ENCODE results near the gene SMG6. TPM values are rescaled to one million over a fixed set of nuclear protein-coding genes. Genes with fewer than 3 reads are reported as not detected.
"Not testable (repeated sequence)": the region's sequence is repeated elsewhere in the genome, so short reads cannot be mapped to it uniquely, and the experiment has no call there.

Gene SMG6
- total RNA-seq, 2 donors from 2014 or later = 12.5 to 22.1 TPM

DNA sequence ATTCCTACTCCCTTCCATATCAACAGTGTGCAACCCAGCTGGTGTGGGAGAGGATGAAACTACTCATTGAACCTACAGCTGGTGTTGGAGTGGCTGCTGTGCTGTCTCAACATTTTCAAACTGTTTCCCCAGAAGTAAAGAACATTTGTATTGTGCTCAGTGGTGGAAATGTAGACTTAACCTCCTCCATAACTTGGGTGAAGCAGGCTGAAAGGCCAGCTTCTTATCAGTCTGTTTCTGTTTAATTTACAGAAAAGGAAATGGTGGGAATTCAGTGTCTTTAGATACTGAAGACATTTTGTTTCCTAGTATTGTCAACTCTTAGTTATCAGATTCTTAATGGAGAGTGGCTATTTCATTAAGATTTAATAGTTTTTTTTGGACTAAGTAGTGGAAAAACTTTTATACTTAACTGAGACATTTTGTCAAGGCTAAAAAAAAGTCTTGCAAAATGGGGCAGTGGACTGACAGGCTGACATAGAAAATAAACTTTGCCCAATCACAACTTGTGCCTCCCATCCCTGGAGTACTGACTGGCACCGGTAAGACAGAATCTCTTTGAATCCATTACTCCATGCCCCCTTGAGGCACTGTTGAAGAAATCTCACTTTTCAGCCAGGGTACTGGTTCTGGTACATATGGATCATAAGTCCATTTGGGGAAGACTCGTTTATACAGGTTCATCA is 20.2 kb upstream of the SMG6 start:
- ATAC-seq = no peak
- no peak overlapping the region for H3K4me3 ChIP-seq
- intact Hi-C loops (cut with DNase I) = no loop called here
- no peak for DNase-seq
- no peaks in the 10 kb centered on the region for H3K4me1 ChIP-seq
- H3K27me3 ChIP-seq = no peaks in the 10 kb centered on the region
- 70 to 75% methylated on average over 2 of the region's 2 CpGs for WGBS, 2 donors
- no peak for TF ChIP-seq POLR2A (IDR thresholded peaks at IDR 0.05)
- TF ChIP-seq, protein P1, sequence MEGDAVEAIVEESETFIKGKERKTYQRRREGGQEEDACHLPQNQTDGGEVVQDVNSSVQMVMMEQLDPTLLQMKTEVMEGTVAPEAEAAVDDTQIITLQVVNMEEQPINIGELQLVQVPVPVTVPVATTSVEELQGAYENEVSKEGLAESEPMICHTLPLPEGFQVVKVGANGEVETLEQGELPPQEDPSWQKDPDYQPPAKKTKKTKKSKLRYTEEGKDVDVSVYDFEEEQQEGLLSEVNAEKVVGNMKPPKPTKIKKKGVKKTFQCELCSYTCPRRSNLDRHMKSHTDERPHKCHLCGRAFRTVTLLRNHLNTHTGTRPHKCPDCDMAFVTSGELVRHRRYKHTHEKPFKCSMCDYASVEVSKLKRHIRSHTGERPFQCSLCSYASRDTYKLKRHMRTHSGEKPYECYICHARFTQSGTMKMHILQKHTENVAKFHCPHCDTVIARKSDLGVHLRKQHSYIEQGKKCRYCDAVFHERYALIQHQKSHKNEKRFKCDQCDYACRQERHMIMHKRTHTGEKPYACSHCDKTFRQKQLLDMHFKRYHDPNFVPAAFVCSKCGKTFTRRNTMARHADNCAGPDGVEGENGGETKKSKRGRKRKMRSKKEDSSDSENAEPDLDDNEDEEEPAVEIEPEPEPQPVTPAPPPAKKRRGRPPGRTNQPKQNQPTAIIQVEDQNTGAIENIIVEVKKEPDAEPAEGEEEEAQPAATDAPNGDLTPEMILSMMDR (IDR thresholded peaks at IDR 0.05) = no peak
- H3K27ac ChIP-seq = no peak overlapping the region
- no peaks in the 10 kb centered on the region for H3K9me3 ChIP-seq
- H3K36me3 ChIP-seq (replicated peaks in 1 of 2; ENCODE audit: insufficient read depth in 1 of 2, low read depth in 2 of 2) = peaks cover 0 to 18% of the 10 kb centered on the region in 2 donors

DNA sequence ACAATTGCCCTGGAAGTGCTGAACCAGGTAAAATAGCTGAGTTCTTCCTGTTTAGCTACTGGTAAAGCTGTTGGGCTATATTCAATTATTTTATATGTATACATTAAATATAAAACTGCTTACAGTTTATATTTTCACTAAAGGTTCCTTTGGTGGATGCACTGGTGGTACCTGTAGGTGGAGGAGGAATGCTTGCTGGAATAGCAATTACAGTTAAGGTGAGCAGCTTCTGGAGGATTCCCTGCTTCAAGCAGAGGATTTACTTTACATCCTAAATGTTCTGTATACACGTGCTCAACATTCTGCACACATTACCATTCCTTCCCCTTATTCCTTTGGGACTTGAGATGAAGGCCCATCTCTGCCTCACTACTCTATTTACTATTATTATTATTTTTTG is 17.8 kb upstream of the SMG6 start:
- 40 to 91% methylated on average over 1 of the region's 1 CpG for WGBS, 2 donors
- Histone ChIP-seq H3K36me3 (replicated peaks in 1 of 2; ENCODE audit: insufficient read depth in 1 of 2, low read depth in 2 of 2) (peaks cover 0 to 17% of the 10 kb centered on the region in 2 donors), H3K9me3 (no peaks in the 10 kb centered on the region), H3K27ac (no peak overlapping the region), H3K4me3 (no peak overlapping the region), H3K4me1 (no peaks in the 10 kb centered on the region), H3K27me3 (no peaks in the 10 kb centered on the region)
- ATAC-seq (no peak), DNase-seq (no peak)
- intact Hi-C loops (cut with DNase I) = no loop called here
- no peak for TF ChIP-seq POLR2A (IDR thresholded peaks at IDR 0.05)
- TF ChIP-seq, protein P1 (IDR thresholded peaks at IDR 0.05) = no peak

DNA sequence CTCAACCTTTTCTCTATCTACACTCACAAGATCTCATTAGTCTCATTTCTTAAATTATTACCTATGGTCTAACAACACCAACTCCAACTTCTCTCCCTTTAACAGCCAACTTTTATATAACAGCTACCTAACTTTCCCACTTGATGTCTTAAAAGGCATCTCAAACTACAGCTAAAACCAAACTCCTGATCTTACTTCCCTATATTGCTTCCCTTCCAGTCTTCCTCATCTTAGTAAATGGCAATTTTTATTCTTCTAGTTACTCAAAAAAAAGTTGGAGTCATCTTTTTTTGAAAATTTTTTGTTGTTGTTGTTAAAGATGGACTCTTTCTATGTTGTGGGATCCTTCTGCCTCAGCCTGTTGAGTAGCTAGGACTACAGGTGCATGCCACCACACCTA is 15.5 kb upstream of the SMG6 start:
- DNase-seq (no peak), ATAC-seq (no peak)
- H3K36me3 ChIP-seq (replicated peaks in 1 of 2; ENCODE audit: insufficient read depth in 1 of 2, low read depth in 2 of 2) = peaks cover 0 to 7% of the 10 kb centered on the region in 2 donors
- H3K27ac ChIP-seq = no peak overlapping the region
- H3K4me3 ChIP-seq = no peak overlapping the region
- H3K4me1 ChIP-seq = no peaks in the 10 kb centered on the region
- TF ChIP-seq POLR2A (IDR thresholded peaks at IDR 0.05) = no peak
- TF ChIP-seq, protein P1 (IDR thresholded peaks at IDR 0.05) = no peak
- H3K9me3 ChIP-seq = no peaks in the 10 kb centered on the region
- H3K27me3 ChIP-seq = no peaks in the 10 kb centered on the region
- intact Hi-C loops (cut with DNase I) = no loop called here

DNA sequence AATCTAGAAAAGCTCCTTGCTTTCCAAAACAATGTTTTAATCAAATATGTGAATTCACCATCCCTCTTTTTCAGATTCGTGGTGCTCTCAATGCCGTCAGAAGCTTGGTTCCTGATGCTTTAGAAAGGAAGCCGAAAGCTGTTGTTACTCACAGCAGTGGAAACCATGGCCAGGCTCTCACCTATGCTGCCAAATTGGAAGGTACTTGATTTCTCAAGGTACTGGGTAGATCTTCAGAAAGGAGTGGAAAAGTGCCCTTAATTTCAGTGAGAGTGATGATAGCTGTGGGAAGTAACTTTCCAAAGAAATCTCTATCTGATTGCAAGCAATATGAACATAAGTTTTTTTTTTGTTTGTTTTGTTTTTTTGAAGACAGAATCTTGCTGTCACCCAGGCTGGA is 14.2 kb upstream of the SMG6 start:
- no peaks in the 10 kb centered on the region for H3K9me3 ChIP-seq
- 88 to 90% methylated on average over 3 of the region's 3 CpGs for WGBS, 2 donors
- TF ChIP-seq, protein P1 (IDR thresholded peaks at IDR 0.05) = no peak
- no peak for TF ChIP-seq POLR2A (IDR thresholded peaks at IDR 0.05)
- peaks cover 0 to 2% of the 10 kb centered on the region in 2 donors for H3K36me3 ChIP-seq (replicated peaks in 1 of 2; ENCODE audit: insufficient read depth in 1 of 2, low read depth in 2 of 2)
- intact Hi-C loops (cut with DNase I) = no loop called here
- H3K27ac ChIP-seq = no peak overlapping the region
- no peaks in the 10 kb centered on the region for H3K4me1 ChIP-seq
- no peaks in the 10 kb centered on the region for H3K27me3 ChIP-seq
- ATAC-seq (no peak), DNase-seq (no peak)
- H3K4me3 ChIP-seq = no peak overlapping the region

DNA sequence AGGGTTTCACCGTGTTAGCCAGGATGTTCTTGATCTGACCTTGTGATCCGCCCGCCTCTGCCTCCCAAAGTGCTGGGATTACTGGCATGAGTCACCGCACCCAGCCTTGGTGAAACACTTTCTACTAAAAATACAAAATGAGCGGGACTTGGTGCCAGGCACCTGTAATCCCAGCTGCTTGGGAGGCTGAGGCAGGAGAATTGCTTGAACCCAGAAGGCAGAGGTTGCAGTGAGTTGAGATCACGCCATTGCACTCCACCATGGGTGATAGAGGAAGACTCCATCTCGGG is 13.3 kb upstream of the SMG6 start:
- H3K27ac ChIP-seq; intact Hi-C loops (cut with DNase I); H3K27me3 ChIP-seq; DNase-seq; H3K9me3 ChIP-seq; H3K36me3 ChIP-seq (replicated peaks in 1 of 2; ENCODE audit: insufficient read depth in 1 of 2, low read depth in 2 of 2); H3K4me3 ChIP-seq; ATAC-seq; H3K4me1 ChIP-seq: not testable (repeated sequence)
- 89 to 90% methylated on average over 7 of the region's 7 CpGs for WGBS, 2 donors
